ENCODE results near the gene MYOT. TPM values are rescaled to one million over a fixed set of nuclear protein-coding genes. Genes with fewer than 3 reads are reported as not detected.
A peak's percentile ranks its signal among the peaks of the same experiment; 100 is the strongest.

The MYOT gene
- total RNA-seq, 1 donor from 2014 or later, result not detected

DNA sequence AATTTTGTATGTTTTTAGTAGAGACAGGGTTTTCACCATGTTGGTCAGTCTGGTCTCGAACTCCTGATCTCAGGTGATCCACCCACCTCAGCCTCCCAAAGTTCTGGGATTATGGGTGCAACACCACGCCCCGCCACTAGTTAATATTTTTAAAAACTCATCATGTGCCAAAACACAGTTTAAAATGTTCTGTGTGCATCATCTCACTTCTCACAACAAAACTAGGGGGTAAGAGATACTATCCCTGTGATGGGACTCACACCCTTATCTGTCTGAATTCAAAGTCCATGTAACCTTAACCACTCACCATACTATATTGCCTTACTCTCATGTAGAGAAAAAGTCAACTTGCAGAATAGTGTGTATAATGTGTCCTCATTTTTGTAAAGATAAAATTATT lies 24.2 kb downstream of the MYOT start:
- H3K4me1 Mint-ChIP-seq, result peaks cover 7% of the 10 kb centered on the region
- H3K4me3 Mint-ChIP-seq, result no peak overlapping the region
- H3K27me3 Mint-ChIP-seq (ENCODE audit: low read depth), result no peaks in the 10 kb centered on the region
- no peak for DNase-seq (ENCODE audit: low spot score in 2 of 2, unreplicated experiment in 2 of 2)
- no peaks in the 10 kb centered on the region for H3K9me3 Mint-ChIP-seq
- H3K36me3 Mint-ChIP-seq, result no peaks in the 10 kb centered on the region
- peak; percentile 74 for TF ChIP-seq CTCF (IDR thresholded peaks at IDR 0.05; ENCODE audit: unreplicated experiment)
- H3K27ac Mint-ChIP-seq, result no peak overlapping the region

DNA sequence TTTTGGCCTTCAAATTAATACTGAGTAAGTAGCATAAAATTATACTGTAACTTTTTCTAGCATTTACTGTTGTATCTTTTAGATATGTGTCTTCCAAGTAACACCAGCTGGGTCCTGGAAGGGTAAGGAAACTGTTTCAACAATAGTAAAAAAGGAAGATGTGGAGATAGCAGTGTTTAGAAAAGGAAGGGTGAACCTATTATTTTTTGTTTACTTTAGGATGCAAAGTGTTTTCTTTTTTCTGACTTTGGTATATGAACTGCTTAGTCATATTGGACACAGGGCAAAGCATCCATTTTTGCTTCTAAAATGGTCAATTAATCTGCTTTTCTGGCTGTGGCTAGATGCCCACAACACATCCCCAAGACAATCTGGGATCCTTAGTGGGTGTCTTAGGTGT lies 26.9 kb downstream of the MYOT start:
- no peak overlapping the region for H3K4me3 Mint-ChIP-seq
- no peaks in the 10 kb centered on the region for H3K9me3 Mint-ChIP-seq
- DNase-seq (ENCODE audit: low spot score in 2 of 2, unreplicated experiment in 2 of 2), result no peak
- no peaks in the 10 kb centered on the region for H3K27me3 Mint-ChIP-seq (ENCODE audit: low read depth)
- TF ChIP-seq CTCF (IDR thresholded peaks at IDR 0.05; ENCODE audit: unreplicated experiment), result no peak
- no peak overlapping the region for H3K27ac Mint-ChIP-seq
- no peaks in the 10 kb centered on the region for H3K4me1 Mint-ChIP-seq
- no peaks in the 10 kb centered on the region for H3K36me3 Mint-ChIP-seq

DNA sequence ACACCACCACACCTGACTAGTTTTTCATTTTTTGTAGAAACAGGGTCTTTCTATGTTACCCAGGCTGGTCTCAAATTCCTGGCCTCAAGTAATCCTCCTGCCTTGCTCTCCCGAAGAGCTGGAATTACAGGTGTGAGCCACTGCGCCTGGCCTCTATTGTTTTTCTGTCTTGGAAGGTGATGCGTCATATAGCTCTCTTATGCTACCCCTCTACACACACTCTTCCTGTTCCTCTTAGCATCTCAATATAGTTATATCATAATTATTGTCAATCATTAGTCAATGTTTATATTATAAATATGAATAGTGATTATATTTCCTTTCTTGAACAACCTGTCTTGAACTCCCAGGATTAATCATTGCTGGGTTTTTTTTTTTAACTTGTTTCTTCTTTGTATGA lies 28.9 kb downstream of the MYOT start:
- no peaks in the 10 kb centered on the region for H3K4me1 Mint-ChIP-seq
- H3K36me3 Mint-ChIP-seq, result no peaks in the 10 kb centered on the region
- no peak for DNase-seq (ENCODE audit: low spot score in 2 of 2, unreplicated experiment in 2 of 2)
- no peaks in the 10 kb centered on the region for H3K9me3 Mint-ChIP-seq
- no peak overlapping the region for H3K27ac Mint-ChIP-seq
- H3K27me3 Mint-ChIP-seq (ENCODE audit: low read depth), result no peaks in the 10 kb centered on the region
- no peak for TF ChIP-seq CTCF (IDR thresholded peaks at IDR 0.05; ENCODE audit: unreplicated experiment)
- H3K4me3 Mint-ChIP-seq, result no peak overlapping the region

DNA sequence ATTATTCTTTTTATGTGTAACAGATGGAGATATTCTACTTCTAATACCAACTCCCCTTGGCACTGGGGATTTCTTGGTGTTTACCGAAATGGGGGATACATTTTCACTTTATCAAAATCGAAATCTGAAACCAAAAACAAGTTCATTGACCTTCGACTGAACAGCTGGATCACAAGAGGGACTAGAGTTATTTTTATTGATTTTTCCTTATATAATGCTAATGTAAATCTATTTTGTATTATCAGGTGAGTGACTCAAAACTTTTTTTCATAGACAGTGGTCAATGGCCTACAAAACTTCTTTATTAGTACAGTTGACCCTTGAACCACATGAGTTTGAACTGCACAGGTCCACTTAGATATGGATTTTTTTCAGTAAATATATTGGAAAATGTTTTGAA lies 31.8 kb downstream of the MYOT start:
- Mint-ChIP-seq H3K36me3 (no peaks in the 10 kb centered on the region), H3K27me3 (ENCODE audit: low read depth) (no peaks in the 10 kb centered on the region), H3K27ac (no peak overlapping the region), H3K4me1 (no peaks in the 10 kb centered on the region), H3K4me3 (no peak overlapping the region), H3K9me3 (no peaks in the 10 kb centered on the region)
- DNase-seq (ENCODE audit: low spot score in 2 of 2, unreplicated experiment in 2 of 2), result no peak
- TF ChIP-seq CTCF (IDR thresholded peaks at IDR 0.05; ENCODE audit: unreplicated experiment), result no peak

GRCh38 chr5:137901011-137901817 lies 33.6 kb downstream of the MYOT start:
- no peak for TF ChIP-seq CTCF (IDR thresholded peaks at IDR 0.05; ENCODE audit: unreplicated experiment)
- H3K27me3 Mint-ChIP-seq (ENCODE audit: low read depth), result no peaks in the 10 kb centered on the region
- no peaks in the 10 kb centered on the region for H3K36me3 Mint-ChIP-seq
- DNase-seq (ENCODE audit: low spot score in 2 of 2, unreplicated experiment in 2 of 2), result no peak
- H3K4me3 Mint-ChIP-seq, result no peak overlapping the region
- no peaks in the 10 kb centered on the region for H3K4me1 Mint-ChIP-seq
- H3K9me3 Mint-ChIP-seq, result no peaks in the 10 kb centered on the region
- H3K27ac Mint-ChIP-seq, result no peak overlapping the region

Data from mesothelial cell of epicardium (in vitro differentiated cells).